NCI-H2029 (cell line): ENCODE results near the gene SCN1B.
A peak's percentile ranks its signal among the peaks of the same experiment; 100 is the strongest.
"Not testable (repeated sequence)": the region's sequence is repeated elsewhere in the genome, so short reads cannot be mapped to it uniquely, and the experiment has no call there.

ENCODE experiments used
- DNase-seq: peaks from one replicate; lab custom pipeline; 2025; lab: John Stamatoyannopoulos, UW

The SCN1B gene

GRCh38 chr19:35030257-35031071, at the start of gene SCN1B:
Gene SCN1B (plus strand): TSS chr19:35030470. CDS start chr19:35030821, 351 bp downstream.
- DNase-seq, result peak; percentile 26

GRCh38 chr19:34982275-34982674, 48.0 kb upstream of the SCN1B start:
- DNase-seq, result no peak

GRCh38 chr19:34983786-34984185, 46.5 kb upstream of the SCN1B start:
- no peak for DNase-seq

- no peak for DNase-seq
These were observed 46.0 kb upstream of the SCN1B start for GRCh38 chr19:34984287-34984686.

GRCh38 chr19:34985249-34986022, 44.8 kb upstream of the SCN1B start:
- DNase-seq, result no peak

GRCh38 chr19:34988119-34988518, 42.2 kb upstream of the SCN1B start:
- no peak for DNase-seq

- DNase-seq, result no peak
These were observed 41.0 kb upstream of the SCN1B start for GRCh38 chr19:34989298-34989697.

- no peak for DNase-seq
These were observed 39.6 kb upstream of the SCN1B start for GRCh38 chr19:34990578-34991192.

GRCh38 chr19:34991542-34992333, 38.5 kb upstream of the SCN1B start:
- no peak for DNase-seq

- DNase-seq, result not testable (repeated sequence)
These were observed 37.7 kb upstream of the SCN1B start for GRCh38 chr19:34992582-34992981.

- no peak for DNase-seq
These were observed 36.0 kb upstream of the SCN1B start for GRCh38 chr19:34994286-34994642.

- DNase-seq, result peak; percentile 70
These were observed 35.4 kb upstream of the SCN1B start for GRCh38 chr19:34994643-34995541.

GRCh38 chr19:34995551-34995950, 34.7 kb upstream of the SCN1B start:
- DNase-seq, result no peak

- no peak for DNase-seq
These were observed 33.1 kb upstream of the SCN1B start for GRCh38 chr19:34997071-34997617.

GRCh38 chr19:34998224-34998623, 32.0 kb upstream of the SCN1B start:
- DNase-seq, result not testable (repeated sequence)

GRCh38 chr19:34998777-34999497, 31.3 kb upstream of the SCN1B start:
- DNase-seq, result no peak

GRCh38 chr19:34999498-35000337, 30.6 kb upstream of the SCN1B start, which contains the start of gene GRAMD1A:
Gene GRAMD1A (plus strand): TSS chr19:35000323. CDS start chr19:35000479, 156 bp downstream.
- DNase-seq, result peak; percentile 75

- no peak for DNase-seq
These were observed 30.0 kb upstream of the SCN1B start for GRCh38 chr19:35000338-35000646.
